ENCODE data around the gene IL22RA1.

- TF ChIP-seq ZFX (IDR thresholded peaks at IDR 0.05; ENCODE audit: borderline replicate concordance), result no peak
- TF ChIP-seq CTCF (IDR thresholded peaks at IDR 0.05), result no peak
Measured at GRCh38 chr1:24138476-24139221, 4.3 kb downstream of the IL22RA1 start.

Measured in 22Rv1 (cell line).